Measurements from ENCODE around the gene SREBF2. TPM values are rescaled to one million over a fixed set of nuclear protein-coding genes. Genes with fewer than 3 reads are reported as not detected.

Gene SREBF2
- 99.9 and 103 TPM in 2 replicates for total RNA-seq

DNA sequence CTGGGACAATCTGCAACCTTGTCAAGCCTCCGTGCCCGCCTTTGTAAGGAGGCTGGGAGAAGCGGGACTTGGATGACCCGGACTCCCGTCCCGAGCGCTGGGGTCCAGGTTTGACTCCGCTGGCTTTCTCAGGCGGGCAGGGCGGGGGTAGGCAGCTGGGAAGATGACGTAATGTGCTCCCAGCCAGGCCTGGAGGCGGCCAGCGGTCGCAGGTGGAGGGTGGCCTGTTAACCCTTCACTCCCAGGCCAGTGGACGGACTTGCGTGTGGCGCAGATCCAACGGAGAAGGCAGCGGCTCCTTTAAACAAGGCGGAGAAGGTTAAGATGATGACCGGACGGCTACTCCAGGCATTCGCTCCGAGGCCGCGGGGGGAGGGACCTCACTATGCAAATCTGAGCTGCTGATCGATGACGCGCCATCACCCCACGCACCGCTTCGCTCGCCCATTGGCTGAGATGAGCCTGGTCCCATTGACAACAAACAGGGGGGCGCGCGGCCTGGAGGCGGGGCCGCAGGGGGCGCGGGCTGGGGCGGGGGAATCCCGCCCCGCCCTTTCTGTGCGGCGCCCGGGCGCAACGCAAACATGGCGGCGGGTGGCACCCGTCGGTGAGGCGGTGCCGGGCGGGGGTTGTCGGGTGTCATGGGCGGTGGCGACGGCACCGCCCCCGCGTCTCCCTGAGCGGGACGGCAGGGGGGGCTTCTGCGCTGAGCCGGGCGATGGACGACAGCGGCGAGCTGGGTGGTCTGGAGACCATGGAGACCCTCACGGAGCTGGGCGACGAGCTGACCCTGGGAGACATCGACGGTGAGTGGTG is at the start of gene SREBF2:
Gene SREBF2, plus strand, starts transcription at position 553 of the 816 bp plus-strand sequence. Its CDS starts 166 bp downstream, at position 719.

GRCh38 chr22:41800348-41801146 is 32.4 kb upstream of the SREBF2 start, which contains the start of gene CCDC134:
CCDC134 (plus strand) TSS chr22:41800679; CDS start chr22:41808891, 8,212 bp downstream.

GRCh38 chr22:41915035-41915785 is 82.3 kb downstream of the SREBF2 start, which contains the start of gene SHISA8:
SHISA8 (minus strand) TSS chr22:41915074; CDS start chr22:41914667, 407 bp downstream.

DNA sequence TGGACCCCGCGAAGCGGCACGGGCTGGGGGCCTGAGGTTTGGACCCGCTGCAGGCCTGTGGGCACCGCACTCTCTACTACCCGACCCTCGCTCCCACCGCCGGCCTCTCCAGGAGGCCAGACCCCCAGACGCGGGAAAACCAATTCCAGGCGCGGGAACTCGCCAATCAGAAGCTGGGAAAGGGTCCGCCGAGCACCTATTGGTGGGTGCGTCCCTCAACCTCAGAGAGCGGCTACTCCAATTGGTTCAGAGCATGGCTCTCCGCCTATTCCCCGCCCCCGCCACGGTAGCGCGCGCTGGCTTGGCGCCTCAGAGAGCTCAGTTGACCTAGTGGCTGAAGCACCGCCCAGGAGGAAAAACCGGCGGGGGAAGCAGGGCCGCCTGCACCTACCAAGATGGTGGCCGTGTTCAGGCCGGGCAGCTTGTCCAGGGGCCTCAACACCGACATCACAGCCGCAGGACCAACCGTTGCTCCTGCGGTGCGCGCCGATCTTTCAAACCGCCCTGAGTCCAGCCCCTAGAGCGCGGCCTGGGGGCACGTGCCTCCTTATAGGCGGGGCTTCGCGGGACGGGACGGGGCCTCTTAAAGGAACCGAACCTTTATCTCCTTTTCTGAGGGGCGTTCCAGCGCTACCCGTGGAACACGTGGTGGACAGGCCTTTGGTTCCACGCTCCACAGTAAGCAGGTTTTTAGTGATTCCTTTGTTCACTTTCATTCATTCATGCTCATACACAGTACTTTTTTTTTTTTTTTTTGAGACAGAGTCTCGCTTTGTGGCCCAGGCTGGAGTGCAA is 113.9 kb downstream of the SREBF2 start, which contains the start of gene CENPM:
Gene CENPM, minus strand, starts transcription at position 524 of the 795 bp plus-strand sequence. Its CDS starts 76 bp downstream, at position 448.

GRCh38 chr22:41951898-41952474 is 119.1 kb downstream of the SREBF2 start, which contains the start of gene SMIM45:
SMIM45 (plus strand) TSS chr22:41952150.

Other genes with a start within 250 kb of the SREBF2 start
- gene PMM1, start 243.3 kb upstream of the SREBF2 start, total RNA-seq, result 75.3 and 78.5 TPM in 2 replicates
- 18.3 and 20.1 TPM in 2 replicates for gene DESI1, start 212.1 kb upstream of the SREBF2 start, total RNA-seq
- 396 and 414 TPM in 2 replicates for gene XRCC6, start 211.8 kb upstream of the SREBF2 start, total RNA-seq
- gene SNU13, start 144.2 kb upstream of the SREBF2 start, total RNA-seq, result 144 and 149 TPM in 2 replicates
- gene MEI1, start 133.6 kb upstream of the SREBF2 start, total RNA-seq, result 0.50 and 1.2 TPM in 2 replicates
- 8.4 and 9.5 TPM in 2 replicates for gene CCDC134, start 32.4 kb upstream of the SREBF2 start, total RNA-seq
- not detected in 2 replicates for gene SHISA8, start 82.0 kb downstream of the SREBF2 start, total RNA-seq
- gene TNFRSF13C, start 93.7 kb downstream of the SREBF2 start, total RNA-seq, result under 0.01 and 0.15 TPM in 2 replicates
- 42.2 and 49.5 TPM in 2 replicates for gene CENPM, start 114.0 kb downstream of the SREBF2 start, total RNA-seq
- under 0.01 and 0.15 TPM in 2 replicates for gene SEPTIN3, start 136.3 kb downstream of the SREBF2 start, total RNA-seq
- gene WBP2NL, start 165.7 kb downstream of the SREBF2 start, total RNA-seq, result not detected in 2 replicates
- gene NAGA, start 237.7 kb downstream of the SREBF2 start, total RNA-seq, result 39.2 and 40.7 TPM in 2 replicates
- gene PHETA2, start 241.1 kb downstream of the SREBF2 start, total RNA-seq, result 16.8 TPM in 2 replicates
- 2.7 and 4.2 TPM in 2 replicates for gene SMDT1, start 246.6 kb downstream of the SREBF2 start, total RNA-seq

All from bronchus fibroblast of lung (primary cell).